Activated CD8-positive, alpha-beta memory T cell treated with anti-CD3 and anti-CD28 coated beads for 48 hours (primary cell): Measurements from ENCODE around the gene CHPF.
A peak's percentile ranks its signal among the peaks of the same experiment; 100 is the strongest.

Experiments
- DNase-seq, 3 experiments: peaks; one replicate each; pipeline ENCODE4 v3.0.0-alpha.2; 2020; ENCODE audit warnings: low read depth in 2 of 3, low spot score in 2 of 3

CHPF gene

DNA sequence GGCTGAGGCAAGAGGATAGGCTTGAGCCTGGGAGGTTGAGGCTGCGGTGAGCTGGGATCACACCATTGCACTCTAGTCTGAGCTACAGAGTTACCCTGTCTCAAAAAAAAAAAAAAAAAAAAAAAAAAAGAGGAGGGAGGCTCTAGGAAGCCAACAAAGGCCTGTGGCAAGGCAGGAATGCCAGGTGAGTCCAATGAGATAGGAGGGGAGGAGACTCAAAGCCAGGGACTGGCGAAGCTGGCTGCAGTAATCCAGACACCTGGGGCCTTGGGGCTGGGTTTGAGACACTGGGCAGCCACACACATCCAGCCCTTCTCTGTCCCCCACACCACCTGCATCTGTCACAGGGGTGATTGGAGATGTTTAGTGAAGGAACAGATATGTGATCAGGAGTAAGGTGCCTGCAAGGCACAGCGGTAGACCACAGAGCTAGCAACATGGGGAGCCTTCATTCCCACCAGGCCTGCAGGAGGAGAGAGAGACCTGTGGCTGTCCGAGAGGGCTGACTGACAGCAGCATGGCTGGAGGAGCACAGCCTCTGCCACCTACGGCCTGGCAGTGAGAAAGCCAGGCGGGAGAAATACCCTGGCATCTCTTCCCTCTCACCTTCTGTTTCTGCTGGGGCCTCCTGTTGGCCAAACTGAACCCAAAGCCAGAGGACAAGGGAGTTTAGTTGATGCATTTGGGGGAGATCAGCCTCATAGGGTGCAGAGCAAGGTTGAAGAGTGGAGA is 9.5 kb downstream of the CHPF start:
- DNase-seq: no peak

DNA sequence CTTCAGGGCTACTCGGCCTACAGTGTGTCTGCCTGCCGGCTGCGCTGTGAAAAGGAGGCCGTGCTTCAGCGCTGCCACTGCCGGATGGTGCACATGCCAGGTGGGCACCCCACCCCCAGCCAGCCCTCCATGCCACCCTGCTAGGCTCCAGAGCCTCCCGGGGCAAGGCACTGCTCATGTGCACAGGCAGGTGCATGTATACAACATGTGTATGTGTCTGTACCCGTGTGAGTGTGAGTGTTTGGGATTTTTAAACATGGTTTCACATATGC is 11.3 kb downstream of the CHPF start:
- no peak for DNase-seq

DNA sequence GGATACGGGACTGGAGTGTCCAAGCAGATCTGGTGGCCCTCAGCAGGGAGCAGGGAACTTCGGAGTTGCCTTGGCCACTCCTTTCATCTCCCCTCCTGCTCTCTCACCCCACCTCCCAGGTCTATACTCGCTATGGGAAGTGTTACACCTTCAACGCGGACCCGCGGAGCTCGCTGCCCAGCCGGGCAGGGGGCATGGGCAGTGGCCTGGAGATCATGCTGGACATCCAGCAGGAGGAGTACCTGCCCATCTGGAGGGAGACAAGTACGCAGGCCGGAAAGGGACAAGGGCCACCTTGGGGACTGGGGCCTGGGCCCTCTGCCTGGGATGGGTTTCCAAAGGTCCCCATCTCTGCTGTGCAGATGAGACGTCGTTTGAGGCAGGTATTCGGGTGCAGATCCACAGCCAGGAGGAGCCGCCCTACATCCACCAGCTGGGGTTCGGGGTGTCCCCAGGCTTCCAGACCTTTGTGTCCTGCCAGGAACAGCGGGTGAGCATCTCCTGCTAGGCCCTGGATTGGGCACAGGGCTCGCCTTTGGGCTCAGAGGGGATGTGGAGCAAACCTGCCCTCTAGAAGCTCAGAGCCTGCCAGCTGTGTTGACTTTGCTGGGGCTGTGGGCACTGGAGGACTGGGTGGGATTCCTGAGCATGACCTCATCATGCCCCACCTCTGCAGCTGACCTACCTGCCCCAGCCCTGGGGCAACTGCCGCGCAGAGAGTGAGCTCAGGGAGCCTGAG is 11.8 kb downstream of the CHPF start:
- no peak for DNase-seq

DNA sequence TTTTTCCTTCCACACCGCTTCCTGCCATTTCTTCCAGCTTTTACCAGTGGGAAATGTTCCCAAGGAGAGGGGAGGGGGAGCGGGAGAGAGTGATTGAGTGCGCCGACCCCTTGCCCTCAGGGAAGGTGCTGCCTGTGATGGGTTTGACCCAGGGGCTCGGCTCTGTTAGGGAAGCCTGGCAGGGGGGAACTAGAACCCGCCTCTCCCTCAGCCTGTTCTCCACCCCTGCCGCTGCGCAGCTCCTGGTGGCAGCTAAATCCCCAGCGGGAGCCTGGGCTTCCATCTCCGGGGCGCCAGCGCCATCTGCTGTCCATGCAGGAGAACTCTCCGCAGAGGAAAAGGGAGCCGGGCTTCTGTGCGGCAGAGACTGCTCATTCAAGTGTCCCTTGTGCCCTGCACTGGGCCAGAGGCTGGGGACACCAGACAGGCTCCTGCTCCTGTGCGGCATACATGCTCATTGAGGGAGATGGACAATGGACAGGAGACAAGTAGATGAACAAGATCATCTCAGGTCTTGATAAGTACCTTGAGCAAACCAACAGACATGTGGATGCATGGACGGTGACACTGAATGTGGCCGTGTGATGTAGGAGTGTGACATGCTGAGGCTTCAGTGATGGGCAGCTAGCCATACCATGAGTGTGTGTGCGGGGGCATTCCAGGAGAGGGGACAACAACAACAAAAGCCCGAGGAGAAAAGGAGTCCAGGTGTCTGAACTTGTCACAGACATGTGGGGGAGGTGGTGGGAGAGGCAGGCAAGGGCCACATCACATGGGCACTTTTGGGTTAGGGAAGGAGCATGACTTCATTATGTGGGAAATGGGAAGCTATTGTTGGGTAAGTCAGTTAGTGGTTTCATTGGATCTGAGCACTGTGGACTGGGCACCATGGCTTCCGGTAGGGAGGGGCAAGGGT is 13.3 kb downstream of the CHPF start:
- DNase-seq: peak; percentile 54 to 81 (median 81)

DNA sequence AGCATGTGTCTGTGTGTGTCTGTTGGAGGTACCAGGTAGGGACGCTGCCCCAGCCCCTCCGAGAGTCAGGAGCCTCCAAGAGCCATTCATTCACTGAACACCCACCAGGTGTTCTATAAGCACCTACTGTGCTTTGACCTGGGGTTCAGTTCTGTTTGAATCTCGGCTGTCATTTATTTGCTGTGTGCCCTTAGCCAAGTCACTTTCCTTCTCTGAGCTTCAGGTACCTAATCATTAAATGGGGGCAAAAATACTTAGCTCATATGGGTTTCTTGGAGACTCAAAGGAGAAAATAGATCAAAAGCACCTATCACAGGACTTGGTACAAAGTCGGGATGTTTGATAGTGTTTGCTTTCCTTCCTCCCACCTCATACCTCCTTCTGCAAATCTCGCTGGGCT is 16.1 kb downstream of the CHPF start:
- no peak for DNase-seq

DNA sequence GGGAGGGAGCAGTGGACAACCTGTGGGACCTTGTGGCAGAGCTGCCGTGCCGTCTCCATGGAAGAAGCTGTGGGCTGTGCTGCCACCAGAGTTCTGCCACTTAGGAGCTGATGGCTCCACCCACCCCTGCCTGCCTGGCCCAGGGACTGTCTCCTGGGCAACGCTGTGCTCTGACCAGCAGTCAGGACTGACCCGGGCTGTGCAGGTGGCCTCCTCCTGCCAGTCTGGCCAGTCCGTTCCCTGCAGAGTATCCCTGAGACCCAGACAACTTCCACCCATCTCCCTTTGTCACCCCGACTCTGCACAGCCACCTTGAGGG is 16.6 kb downstream of the CHPF start:
- DNase-seq: no peak

DNA sequence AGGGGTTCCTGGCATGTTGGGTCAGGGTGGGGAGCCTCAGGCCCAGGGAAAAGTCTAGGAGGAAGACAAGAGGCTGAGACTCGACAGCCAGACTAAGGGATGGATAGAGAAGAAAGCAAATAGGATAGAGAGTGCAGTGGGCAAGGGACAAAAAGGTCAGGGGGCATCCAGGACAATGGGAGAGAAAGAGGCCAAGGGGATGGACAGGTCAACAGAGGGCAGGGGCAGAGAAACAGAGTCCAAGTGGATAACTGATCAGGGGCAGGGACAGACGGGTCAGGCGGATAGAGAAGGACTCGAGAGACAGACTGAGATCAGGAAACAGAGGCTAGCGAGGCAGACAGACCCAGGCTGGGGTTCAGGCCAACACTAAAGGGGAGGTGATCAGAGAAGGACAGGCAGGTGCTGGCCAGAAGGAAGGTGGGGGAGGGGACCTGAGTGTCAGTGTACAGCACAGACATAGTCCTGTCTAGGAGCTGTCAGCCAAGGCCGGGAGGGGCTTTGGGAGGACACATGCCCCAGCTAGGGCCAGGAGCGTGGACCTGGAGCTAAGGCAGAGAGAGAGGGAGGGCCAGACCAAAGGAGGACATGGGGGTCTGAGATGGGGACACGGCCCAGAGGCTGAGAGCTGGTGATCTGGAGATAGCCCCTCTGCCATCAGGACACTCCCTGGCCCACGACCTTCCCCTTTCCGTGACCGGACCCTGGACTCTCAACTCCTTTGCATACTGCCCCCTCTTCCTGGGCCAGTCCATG is 17.1 kb downstream of the CHPF start:
- no peak for DNase-seq

DNA sequence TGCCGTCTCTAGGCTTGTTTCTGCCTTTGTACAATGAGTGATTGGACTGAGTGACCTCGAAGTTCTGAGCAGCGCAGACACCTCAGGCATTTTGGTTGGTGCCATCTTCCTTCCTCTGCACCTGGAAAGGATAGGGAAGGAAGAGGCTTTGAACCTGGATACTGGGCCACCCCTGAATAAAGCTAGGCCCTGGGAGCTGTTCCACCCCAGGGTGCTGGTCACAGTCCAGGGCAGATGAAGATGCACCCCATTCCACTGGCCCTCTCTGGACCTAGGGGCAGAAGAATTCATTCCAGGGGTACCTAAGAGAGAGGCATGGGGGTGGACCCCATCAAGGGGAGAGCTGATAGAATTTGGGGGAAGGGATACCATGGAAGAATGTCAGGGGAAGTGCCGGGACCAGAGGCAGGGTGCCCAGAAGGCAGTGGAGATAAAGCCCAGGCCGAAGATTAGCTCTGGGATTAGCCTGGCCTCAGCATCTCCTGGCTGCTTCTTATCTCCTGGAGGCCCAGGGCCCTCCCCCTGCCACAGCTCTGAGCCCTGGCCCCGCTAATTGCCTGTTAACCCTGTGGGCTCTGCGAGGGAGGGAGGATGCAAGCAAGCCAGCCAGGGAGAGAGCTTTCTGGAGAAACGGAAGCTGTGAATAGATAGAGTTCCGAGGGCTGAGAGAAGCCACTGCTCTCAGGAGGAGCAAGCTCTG is 17.9 kb downstream of the CHPF start:
- no peak for DNase-seq

DNA sequence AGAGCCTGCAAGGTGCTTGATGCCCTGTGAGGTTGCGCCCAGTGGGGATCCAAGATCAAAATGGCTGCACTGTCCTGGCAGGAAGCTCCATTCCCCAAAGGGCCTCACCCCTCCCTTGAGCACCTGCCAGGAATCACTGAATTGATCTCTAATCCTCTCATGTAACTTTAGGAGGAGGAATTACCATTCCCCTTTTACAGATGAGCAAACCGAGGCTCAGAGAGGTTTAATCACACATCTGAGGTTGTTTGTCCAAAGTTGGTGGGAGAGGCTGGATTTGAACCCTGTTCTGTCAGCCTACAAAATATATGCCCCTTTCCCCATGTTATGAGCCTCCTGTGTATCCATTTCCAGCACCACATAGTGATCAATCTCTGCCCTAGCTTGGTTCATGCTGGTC is 18.8 kb downstream of the CHPF start:
- DNase-seq: no peak

DNA sequence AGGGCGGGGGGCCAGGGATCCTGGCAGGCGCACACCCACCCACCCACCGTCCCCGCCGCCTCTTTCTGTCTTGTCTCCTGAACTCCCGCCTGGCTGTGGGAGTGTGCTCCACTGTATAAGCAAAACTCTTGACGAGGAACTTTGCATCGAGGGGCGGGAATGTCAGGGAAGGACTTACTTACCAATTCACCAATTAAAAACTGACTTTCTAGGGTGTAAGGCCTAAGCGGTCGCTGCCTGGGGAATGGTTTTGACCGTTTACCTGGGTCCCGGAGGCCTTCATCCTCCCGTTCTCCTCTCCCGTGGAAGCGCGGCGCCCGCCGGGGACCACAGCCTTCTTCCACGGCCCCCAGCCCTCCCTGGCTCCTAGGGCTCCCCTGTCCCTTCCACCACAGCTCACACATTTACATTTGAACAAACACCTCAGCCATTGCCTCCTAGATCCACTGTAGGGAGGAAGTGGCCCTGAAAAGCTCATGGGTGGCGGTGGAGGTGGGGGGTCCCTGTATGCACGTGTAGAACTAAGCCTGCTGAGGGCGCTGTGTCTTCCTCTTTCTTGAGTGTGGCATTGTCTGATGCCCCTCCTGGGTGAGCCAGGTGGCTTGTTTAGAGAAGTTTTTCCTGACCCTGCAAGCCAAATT is 20.5 kb downstream of the CHPF start:
- DNase-seq: no peak

DNA sequence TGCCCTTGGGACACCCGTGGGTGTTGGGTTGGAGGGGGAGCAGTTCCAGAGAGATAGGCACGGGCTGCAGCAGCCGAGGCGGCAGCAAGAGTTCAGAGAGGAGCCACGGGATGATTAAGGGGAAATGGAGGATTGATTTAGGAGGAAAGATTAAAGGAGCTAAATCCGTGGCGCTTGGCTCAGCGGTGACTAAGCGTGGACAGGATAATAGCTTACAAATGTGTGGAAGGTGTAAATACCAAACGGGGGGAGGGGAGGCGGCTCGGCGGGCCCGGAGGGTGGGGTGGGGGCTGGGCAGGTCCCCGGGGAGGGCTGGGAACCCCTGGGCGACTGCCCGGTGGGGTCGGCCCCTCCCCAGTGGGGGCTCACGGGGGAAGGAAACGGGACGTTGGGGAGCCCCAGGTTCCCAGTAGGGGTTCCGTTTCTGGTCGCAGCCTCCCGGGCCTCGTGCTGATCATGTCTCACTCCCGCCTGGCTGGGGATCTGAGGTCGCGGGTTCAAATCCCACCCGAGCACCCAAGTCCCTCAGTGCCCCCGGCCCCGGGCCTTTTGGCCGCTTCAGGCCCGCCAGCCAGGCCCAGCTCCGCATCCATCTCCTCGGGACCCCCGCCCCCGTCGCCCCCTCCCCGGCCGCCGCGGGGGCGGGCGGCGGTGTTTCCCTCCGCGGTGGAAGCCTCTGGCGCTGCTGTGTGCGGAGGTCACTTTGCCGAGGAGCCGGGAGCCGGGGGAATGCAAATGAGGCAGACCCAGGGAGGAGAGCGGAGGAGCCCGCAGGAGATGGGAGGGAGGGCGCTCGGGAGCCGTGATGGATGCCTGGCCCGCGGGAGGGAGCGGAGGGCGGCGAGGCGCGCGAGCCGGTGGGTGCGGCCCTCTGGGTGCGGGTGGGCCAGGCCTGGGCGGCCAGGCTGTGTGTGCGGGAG is 21.2 kb downstream of the CHPF start:
- no peak for DNase-seq

DNA sequence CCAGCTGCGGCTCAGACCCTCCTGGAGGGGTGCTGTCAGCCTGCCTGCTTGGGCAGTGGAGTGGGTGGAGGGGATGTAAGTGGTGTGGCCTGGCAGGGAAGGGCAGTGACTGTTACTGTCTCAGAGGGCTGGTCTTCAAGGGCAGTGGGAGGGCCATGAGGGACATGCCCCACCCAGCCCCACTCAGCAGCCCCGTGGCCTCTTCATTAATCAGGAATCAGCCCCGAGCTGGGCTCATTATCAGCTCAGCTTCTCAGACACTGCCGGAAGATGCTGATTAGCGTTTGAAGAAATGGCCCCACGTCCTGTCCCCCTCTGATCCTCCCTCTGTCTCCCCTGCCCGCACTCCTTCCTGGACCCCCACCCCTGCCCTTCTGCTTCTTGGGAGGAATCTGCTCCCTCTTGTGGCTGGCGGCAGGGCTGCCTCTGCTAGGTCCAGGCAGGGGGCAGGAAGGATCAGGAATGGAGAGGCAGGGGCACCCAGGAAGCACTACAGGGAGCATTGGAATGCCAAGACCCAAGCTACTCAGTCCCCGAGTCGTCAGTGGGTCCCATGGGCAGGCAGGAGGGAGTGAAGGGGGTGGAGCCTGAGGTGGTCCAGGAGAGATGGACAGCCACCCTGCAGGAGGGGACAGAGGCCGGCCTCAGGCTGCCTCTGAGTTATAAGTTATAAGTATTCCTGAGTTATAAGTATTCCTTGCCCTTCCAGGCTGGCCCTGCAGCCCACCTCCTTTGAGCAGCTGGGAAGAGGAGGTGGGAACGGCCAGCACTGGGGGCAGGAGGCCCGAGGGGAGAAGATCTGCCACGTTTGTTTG is 22.3 kb downstream of the CHPF start:
- DNase-seq: no peak

DNA sequence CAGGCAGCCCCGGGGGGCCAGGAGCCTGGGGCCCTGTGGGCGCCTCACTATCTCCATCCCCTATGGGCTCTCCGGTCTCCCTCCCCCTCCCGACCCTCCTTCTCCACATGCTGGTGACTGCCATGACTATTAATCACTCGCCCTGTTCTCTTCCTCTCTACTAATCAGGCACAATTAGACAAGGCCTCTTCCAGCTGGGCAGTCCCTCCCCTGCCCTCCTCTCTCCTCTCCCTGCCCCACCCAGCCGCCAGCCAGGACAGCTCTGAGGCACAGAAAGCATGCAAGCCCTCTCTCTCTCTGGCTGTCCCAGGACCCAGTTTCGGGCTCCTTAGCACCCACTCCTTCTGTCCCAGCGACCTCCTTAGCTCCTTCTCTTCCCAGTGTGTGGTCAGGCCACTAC is 23.5 kb downstream of the CHPF start:
- DNase-seq: no peak

DNA sequence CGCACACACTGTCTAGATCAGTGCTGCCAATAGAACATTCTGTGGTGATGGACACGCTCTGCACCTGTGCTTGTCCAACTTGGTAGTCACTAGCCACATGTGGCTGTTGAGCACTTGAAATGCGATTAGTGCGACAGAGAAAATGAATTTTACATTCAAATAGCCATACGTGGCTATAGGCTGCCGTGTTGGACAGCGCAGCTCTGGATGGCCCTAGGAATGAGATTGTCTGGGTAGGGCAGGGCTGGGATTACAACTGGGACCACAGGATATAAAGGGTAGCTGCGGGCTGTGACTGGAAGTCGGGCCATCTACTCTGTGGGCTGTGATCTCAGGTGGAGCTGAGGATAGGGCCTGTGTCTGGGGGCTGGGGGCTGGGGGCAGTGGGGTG is 24.1 kb downstream of the CHPF start:
- DNase-seq: no peak

DNA sequence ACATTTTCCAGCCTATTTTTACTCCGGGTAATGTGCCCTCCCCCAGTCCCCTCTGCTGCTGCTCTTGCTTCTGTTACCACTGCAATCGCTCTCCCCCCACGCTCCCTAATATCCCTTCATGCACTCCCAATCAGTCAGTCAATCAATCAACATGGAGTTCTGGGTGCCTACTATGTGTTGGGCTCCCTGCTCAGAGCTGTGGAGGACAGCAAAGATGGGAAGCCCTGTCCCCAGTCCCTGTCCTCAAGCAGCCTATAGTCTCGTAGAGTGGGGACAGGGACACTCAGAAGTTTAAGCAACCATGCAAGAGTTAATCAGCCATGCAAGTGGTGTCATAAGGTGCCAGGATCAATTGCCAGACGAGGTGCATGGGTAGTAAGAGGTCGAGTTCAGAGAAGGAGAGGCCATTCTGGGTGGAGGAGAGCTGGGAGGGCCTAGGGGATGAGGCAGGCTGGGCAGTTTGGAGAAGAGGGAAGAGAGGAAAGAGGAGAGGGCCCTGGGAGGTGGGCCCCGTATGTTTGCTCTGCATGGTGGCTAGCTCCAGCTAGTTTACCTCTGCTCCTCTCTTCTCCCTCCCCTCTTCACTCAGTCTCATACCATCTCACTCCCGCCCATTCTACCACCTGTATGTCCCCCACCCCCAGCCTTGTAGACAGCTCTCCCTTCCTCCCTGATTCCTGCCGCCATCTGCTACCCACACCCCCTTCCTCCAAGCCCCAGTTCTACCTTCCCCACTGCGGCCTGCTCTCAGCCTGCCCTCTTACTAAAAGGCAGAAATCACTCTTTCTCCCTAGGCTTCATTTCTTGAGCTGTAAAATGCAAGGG is 25.4 kb downstream of the CHPF start:
- no peak for DNase-seq

DNA sequence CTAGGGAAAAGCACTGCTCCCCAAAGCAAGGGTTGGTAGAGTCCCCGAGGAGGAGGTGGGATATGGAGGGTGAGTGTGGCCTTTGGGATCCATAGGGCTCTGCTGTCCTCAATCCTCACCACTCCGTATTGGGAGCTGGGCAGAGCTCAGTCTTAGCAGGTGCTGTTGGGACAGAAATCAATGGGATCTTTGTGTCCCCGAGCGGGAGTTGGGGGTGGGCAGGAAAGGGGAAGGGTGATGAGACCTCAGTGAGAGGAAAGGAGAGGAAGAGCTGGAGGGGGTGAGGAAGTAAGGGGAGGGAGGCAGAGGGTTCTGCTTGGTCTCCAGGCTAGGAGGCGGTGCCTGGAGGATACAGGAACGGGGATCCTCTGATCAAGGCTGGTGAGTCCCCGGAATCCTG is 26.7 kb downstream of the CHPF start:
- DNase-seq: no peak

DNA sequence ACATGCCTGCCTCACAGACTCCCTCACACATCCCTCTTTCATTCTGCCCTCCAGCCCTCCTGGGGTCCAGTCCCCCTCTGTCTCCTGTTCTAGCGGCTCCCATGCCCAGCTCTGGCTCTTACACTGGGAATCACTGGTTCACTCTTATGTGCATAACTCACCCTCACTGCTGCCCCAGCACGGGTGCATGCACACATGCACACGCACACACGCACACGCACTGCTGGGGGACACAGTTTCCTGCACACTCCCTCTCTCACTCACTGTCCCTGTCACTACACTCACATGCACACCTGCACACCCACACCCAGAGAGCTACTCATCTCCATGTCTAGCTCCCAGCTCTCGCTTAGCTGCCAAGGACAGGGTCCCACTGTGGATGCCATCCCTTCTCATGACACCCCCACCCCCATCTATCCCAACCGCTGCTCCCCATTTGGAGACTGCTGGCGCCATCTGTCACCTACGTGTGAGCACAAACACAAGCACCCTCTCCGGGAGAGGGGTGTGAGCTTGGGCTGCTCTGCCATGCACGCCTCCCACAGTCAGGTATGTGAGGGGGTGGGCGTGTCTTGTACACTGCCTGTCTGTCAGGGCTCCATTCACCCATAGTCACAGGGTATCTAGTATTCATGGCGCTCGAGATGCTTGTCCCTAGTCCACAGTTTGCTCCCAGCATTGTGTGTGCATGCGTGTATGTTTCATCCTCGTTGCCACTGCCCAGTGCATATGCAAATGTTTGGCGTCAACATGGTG is 27.6 kb downstream of the CHPF start:
- no peak for DNase-seq
